HEK293 (cell line): ENCODE measurements around the gene HOXB8.

Experiments used
- CTCF ChIA-PET: fragments of 350-600 bp; formaldehyde crosslinking; extraction: SDS; loops from one replicate; lab custom pipeline; 2021; ENCODE audit warnings: antibody characterized with exemption; lab: Yijun Ruan, JAX
- POLR2A ChIA-PET: fragments of 300-600 bp; formaldehyde crosslinking; extraction: SDS; loops from one replicate; lab custom pipeline; 2020; ENCODE audit warnings: antibody characterized with exemption, inconsistent platforms; lab: Yijun Ruan, JAX
- H3K27ac ChIP-seq: fragments of 200-500 bp; sonication (Bioruptor generic); 2 replicates; pipeline ENCODE4 v1.5.1; 2014; ENCODE audit warnings: low read depth, low read length, control low read depth, inconsistent platforms; ENCODE audit errors: extremely low read depth
- H3K36me3 ChIP-seq, 2 experiments: fragments of 200-500 bp in 1 of 2; sonication (Bioruptor generic) in 1 of 2; 1 replicate in 1 of 2; 2 replicates in 1 of 2; pipeline ENCODE4 v1.5.1; 2014 to 2017; ENCODE audit warnings: inconsistent platforms in 2 of 2, low read length in 2 of 2; ENCODE audit not compliant: control insufficient read depth in 2 of 2, insufficient read depth in 1 of 2
- H3K4me1 ChIP-seq: fragments of 200-500 bp; sonication (Bioruptor generic); 2 replicates; pipeline ENCODE4 v1.5.1; 2014; ENCODE audit warnings: mild to moderate bottlenecking, low read length, inconsistent platforms; ENCODE audit not compliant: control insufficient read depth, insufficient read depth
- H3K4me3 ChIP-seq: 2 replicates; pipeline ENCODE4 v1.5.1; 2011; ENCODE audit warnings: low read depth, mild to moderate bottlenecking, control low read depth, low read length, moderate library complexity
- H3K9me3 ChIP-seq: fragments of 200-500 bp; sonication (Bioruptor generic); 2 replicates; pipeline ENCODE4 v1.5.1; 2014; ENCODE audit warnings: low read depth, low read length, inconsistent platforms; ENCODE audit not compliant: control insufficient read depth, insufficient read depth
- BCL11B ChIP-seq: fragments of 450-650 bp; formaldehyde crosslinking; IDR thresholded peaks from 2 replicates; pipeline ENCODE4 v1.5.1; 2016; ENCODE audit warnings: low read depth, missing biosample characterization, missing genetic modification characterization
- EGR2 ChIP-seq: fragments of 450-650 bp; formaldehyde crosslinking; IDR thresholded peaks from 2 replicates; pipeline ENCODE4 v1.5.1; 2016; ENCODE audit warnings: low read depth, missing biosample characterization, missing genetic modification characterization
- GLI4 ChIP-seq: fragments of 450-650 bp; formaldehyde crosslinking; IDR thresholded peaks from 2 replicates; pipeline ENCODE4 v1.5.1; 2016; ENCODE audit warnings: missing biosample characterization, missing genetic modification characterization
- GLIS2 ChIP-seq: fragments of 450-650 bp; formaldehyde crosslinking; IDR thresholded peaks from 2 replicates; pipeline ENCODE4 v1.5.1; 2016; ENCODE audit warnings: missing biosample characterization, missing genetic modification characterization
- KLF16 ChIP-seq: fragments of 450-650 bp; formaldehyde crosslinking; IDR thresholded peaks from 2 replicates; pipeline ENCODE4 v1.5.1; 2017; ENCODE audit warnings: missing biosample characterization, missing genetic modification characterization
- KLF17 ChIP-seq: fragments of 450-650 bp; formaldehyde crosslinking; IDR thresholded peaks from 2 replicates; pipeline ENCODE4 v1.5.1; 2016; ENCODE audit warnings: missing biosample characterization, missing genetic modification characterization
- PRDM1 ChIP-seq: fragments of 450-650 bp; formaldehyde crosslinking; IDR thresholded peaks from 2 replicates; pipeline ENCODE4; 2016; ENCODE audit warnings: missing biosample characterization, missing genetic modification characterization
- SP2 ChIP-seq: fragments of 450-650 bp; formaldehyde crosslinking; IDR thresholded peaks from 2 replicates; pipeline ENCODE4 v1.5.1; 2016; ENCODE audit warnings: missing biosample characterization, missing genetic modification characterization
- ZBTB48 ChIP-seq: fragments of 450-650 bp; formaldehyde crosslinking; IDR thresholded peaks from 2 replicates; pipeline ENCODE4 v1.5.1; 2016; ENCODE audit warnings: missing biosample characterization, missing genetic modification characterization
- ZEB2 ChIP-seq: fragments of 450-650 bp; formaldehyde crosslinking; IDR thresholded peaks from 2 replicates; pipeline ENCODE4 v1.5.1; 2016; ENCODE audit warnings: missing biosample characterization, missing genetic modification characterization
- ZNF10 ChIP-seq: fragments of 450-650 bp; formaldehyde crosslinking; IDR thresholded peaks from 2 replicates; pipeline ENCODE4 v1.5.1; 2017; ENCODE audit warnings: missing biosample characterization, missing genetic modification characterization
- ZNF155 ChIP-seq: fragments of 450-650 bp; formaldehyde crosslinking; IDR thresholded peaks from 2 replicates; pipeline ENCODE4 v1.5.1; 2016; ENCODE audit warnings: missing biosample characterization, missing genetic modification characterization
- ZNF335 ChIP-seq: fragments of 450-650 bp; formaldehyde crosslinking; conservative IDR thresholded peaks from 2 replicates; pipeline ENCODE4 v1.5.1; 2016; ENCODE audit warnings: missing biosample characterization, missing genetic modification characterization
- ZNF391 ChIP-seq: fragments of 450-650 bp; formaldehyde crosslinking; IDR thresholded peaks from 2 replicates; pipeline ENCODE4 v1.5.1; 2016; ENCODE audit warnings: low read depth, missing biosample characterization, missing genetic modification characterization, borderline replicate concordance
- ZNF404 ChIP-seq: fragments of 450-650 bp; formaldehyde crosslinking; IDR thresholded peaks from 2 replicates; pipeline ENCODE4 v1.5.1; 2017; ENCODE audit warnings: missing biosample characterization, missing genetic modification characterization
- ZNF423 ChIP-seq: fragments of 450-650 bp; formaldehyde crosslinking; IDR thresholded peaks from 2 replicates; pipeline ENCODE4 v1.5.1; 2016; ENCODE audit warnings: missing biosample characterization, missing genetic modification characterization
- ZNF501 ChIP-seq: fragments of 450-650 bp; formaldehyde crosslinking; IDR thresholded peaks from 2 replicates; pipeline ENCODE4 v1.5.1; 2016; ENCODE audit warnings: missing biosample characterization, missing genetic modification characterization
- ZNF513 ChIP-seq: fragments of 450-650 bp; IDR thresholded peaks from 2 replicates; pipeline ENCODE4 v1.5.1; 2018; ENCODE audit warnings: missing biosample characterization, missing genetic modification characterization
- ZNF549 ChIP-seq: fragments of 450-650 bp; IDR thresholded peaks from 2 replicates; pipeline ENCODE4 v1.5.1; 2018; ENCODE audit warnings: missing biosample characterization, missing genetic modification characterization, mild to moderate bottlenecking, inconsistent platforms, moderate library complexity
- ZNF560 ChIP-seq: fragments of 450-650 bp; formaldehyde crosslinking; IDR thresholded peaks from 2 replicates; pipeline ENCODE4 v1.5.1; 2017; ENCODE audit warnings: missing biosample characterization, missing genetic modification characterization, borderline replicate concordance
- ZNF596 ChIP-seq: fragments of 450-650 bp; IDR thresholded peaks from 2 replicates; pipeline ENCODE4 v1.5.0; 2018; ENCODE audit warnings: missing biosample characterization, mild to moderate bottlenecking, missing genetic modification characterization, moderate library complexity
- ZNF692 ChIP-seq: fragments of 450-650 bp; formaldehyde crosslinking; IDR thresholded peaks from 2 replicates; pipeline ENCODE4 v1.5.1; 2016; ENCODE audit warnings: missing biosample characterization, missing genetic modification characterization
- ZNF701 ChIP-seq: fragments of 450-650 bp; formaldehyde crosslinking; IDR thresholded peaks from 2 replicates; pipeline ENCODE4 v1.5.1; 2016; ENCODE audit warnings: missing biosample characterization, missing genetic modification characterization
- ZNF768 ChIP-seq: fragments of 450-650 bp; formaldehyde crosslinking; IDR thresholded peaks from 2 replicates; pipeline ENCODE4 v1.5.1; 2018; ENCODE audit warnings: missing biosample characterization, mild to moderate bottlenecking, missing genetic modification characterization
- ZNF843 ChIP-seq: fragments of 450-650 bp; formaldehyde crosslinking; IDR thresholded peaks from 2 replicates; pipeline ENCODE4 v1.5.1; 2016; ENCODE audit warnings: missing biosample characterization, missing genetic modification characterization
- ZSCAN16 ChIP-seq: fragments of 450-650 bp; formaldehyde crosslinking; IDR thresholded peaks from 2 replicates; pipeline ENCODE4 v1.5.1; 2016; ENCODE audit warnings: missing biosample characterization, missing genetic modification characterization
- TF ChIP-seq, protein P1 (sequence below): fragments of 450-650 bp; formaldehyde crosslinking; IDR thresholded peaks from 2 replicates; pipeline ENCODE4 v1.5.1; 2016; ENCODE audit warnings: missing biosample characterization, missing genetic modification characterization

The HOXB8 gene

DNA sequence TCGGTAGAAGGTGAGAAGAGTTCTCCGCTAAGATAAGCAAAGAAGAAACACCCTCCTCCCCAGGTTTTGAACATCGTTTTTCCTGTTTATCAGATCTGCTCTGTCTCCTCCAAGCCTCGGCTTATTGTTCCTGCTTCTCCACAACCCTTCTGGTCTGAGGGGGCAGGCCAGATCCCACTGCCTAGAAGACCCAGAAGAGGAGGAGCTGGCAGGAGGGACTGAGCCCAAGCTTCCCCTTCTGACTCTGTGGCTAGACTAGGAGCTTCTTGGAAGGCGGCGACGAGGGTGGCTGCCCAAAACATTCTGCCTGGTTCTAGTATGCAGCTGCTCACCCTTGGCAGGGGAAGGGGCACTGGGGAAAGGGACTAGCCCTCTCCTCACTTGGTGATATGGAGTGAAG lies 16.4 kb downstream of the HOXB8 start:
- Histone ChIP-seq H3K27ac (peak overlapping the region; percentile 87), H3K4me1 (peaks cover 43% of the 10 kb centered on the region), H3K36me3 (peaks cover 5 to 34% of the 10 kb centered on the region in 2 experiments; a peak in 1 of 3 replicates), H3K9me3 (no peaks in the 10 kb centered on the region), H3K4me3 (no peak overlapping the region)
- 0 out of 2 replicates have a peak, but pooled peaks have one; percentile 14 for TF ChIP-seq ZBTB48 (tag by site-specific recombination)
- TF ChIP-seq PRDM1 (tag by site-specific recombination), result no peak
- no peak for TF ChIP-seq ZNF843
- ChIA-PET POLR2A (interaction anchor here (0.7 to 1.0 kb wide), 4 partner anchors 11 to 27 kb away, joined by 3 to 4 read pairs (median 3); no protein-coding TSS in a partner anchor), CTCF (interaction anchor here (1.2 to 1.9 kb wide), 2 partner anchors 336 to 339 kb away, joined by 3 to 4 read pairs; no protein-coding TSS in a partner anchor)

- H3K27ac ChIP-seq, result peak overlapping the region; percentile 87
- no peaks in the 10 kb centered on the region for H3K9me3 ChIP-seq
- peak overlapping the region; percentile 71 for H3K4me3 ChIP-seq
- ChIA-PET CTCF (interaction anchor here (1.2 to 1.9 kb wide), 2 partner anchors 335 to 339 kb away, joined by 3 to 4 read pairs; no protein-coding TSS in a partner anchor), POLR2A (interaction anchor here (0.7 to 1.0 kb wide), 4 partner anchors 11 to 27 kb away, joined by 3 to 5 read pairs (median 4); no protein-coding TSS in a partner anchor)
- peaks cover 46% of the 10 kb centered on the region for H3K4me1 ChIP-seq
- H3K36me3 ChIP-seq, result peaks cover 5 to 34% of the 10 kb centered on the region in 2 experiments; a peak in 1 of 3 replicates
- TF ChIP-seq, protein P1, sequence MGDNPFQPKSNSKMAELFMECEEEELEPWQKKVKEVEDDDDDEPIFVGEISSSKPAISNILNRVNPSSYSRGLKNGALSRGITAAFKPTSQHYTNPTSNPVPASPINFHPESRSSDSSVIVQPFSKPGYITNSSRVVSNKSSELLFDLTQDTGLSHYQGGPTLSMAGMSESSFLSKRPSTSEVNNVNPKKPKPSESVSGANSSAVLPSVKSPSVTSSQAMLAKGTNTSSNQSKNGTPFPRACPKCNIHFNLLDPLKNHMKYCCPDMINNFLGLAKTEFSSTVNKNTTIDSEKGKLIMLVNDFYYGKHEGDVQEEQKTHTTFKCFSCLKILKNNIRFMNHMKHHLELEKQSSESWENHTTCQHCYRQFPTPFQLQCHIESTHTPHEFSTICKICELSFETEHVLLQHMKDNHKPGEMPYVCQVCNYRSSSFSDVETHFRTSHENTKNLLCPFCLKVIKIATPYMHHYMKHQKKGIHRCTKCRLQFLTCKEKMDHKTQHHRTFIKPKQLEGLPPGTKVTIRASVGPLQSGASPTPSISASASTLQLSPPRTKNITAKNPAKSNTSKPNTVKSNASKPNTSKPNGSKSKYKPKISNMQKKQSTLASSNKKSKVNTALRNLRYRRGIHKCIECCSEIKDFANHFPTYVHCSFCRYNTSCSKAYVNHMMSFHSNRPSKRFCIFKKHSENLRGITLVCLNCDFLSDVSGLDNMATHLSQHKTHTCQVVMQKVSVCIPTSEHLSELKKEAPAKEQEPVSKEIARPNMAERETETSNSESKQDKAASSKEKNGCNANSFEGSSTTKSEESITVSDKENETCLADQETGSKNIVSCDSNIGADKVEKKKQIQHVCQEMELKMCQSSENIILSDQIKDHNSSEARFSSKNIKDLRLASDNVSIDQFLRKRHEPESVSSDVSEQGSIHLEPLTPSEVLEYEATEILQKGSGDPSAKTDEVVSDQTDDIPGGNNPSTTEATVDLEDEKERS, result no peak
- no peak for TF ChIP-seq ZSCAN16 (tag by site-specific recombination)
- no peak for TF ChIP-seq ZNF10 (tag by site-specific recombination)
- TF ChIP-seq ZNF423 (tag by site-specific recombination), result no peak
- no peak for TF ChIP-seq ZNF404
- no peak for TF ChIP-seq ZNF155 (tag by site-specific recombination)
- no peak for TF ChIP-seq KLF16 (tag by site-specific recombination)
- TF ChIP-seq ZNF596, result peak; percentile 44; the same call in 1 of the 2 replicates
- no peak for TF ChIP-seq ZNF501 (tag by site-specific recombination)
- no peak for TF ChIP-seq ZNF513
- TF ChIP-seq GLIS2 (tag by site-specific recombination), result no peak
- TF ChIP-seq ZNF391 (tag by site-specific recombination), result no peak
- peak; percentile 74 for TF ChIP-seq EGR2
- no peak; the same call in 1 of the 2 replicates for TF ChIP-seq ZEB2 (tag by site-specific recombination)
- 0 out of 2 replicates have a peak, but pooled peaks have one; percentile 25 for TF ChIP-seq ZNF335 (tag by site-specific recombination)
- peak; percentile 24; the same call in 1 of the 2 replicates for TF ChIP-seq KLF17 (tag by site-specific recombination)
- no peak for TF ChIP-seq ZNF560
- TF ChIP-seq ZNF768, result no peak
- TF ChIP-seq ZNF692 (tag by site-specific recombination), result no peak
- TF ChIP-seq BCL11B (tag by site-specific recombination), result no peak
- TF ChIP-seq ZNF701 (tag by site-specific recombination), result no peak
- peak; percentile 58 for TF ChIP-seq SP2
- no peak; the same call in 1 of the 2 replicates for TF ChIP-seq ZBTB48 (tag by site-specific recombination)
- peak; percentile 61; the same call in 1 of the 2 replicates for TF ChIP-seq GLI4 (tag by site-specific recombination)
- TF ChIP-seq ZNF549, result no peak
These were observed 17.1 kb downstream of the HOXB8 start for GRCh38 chr17:48597778-48598631.
